Liver (tissue), 3 donors: ENCODE results near the gene PSMG3.
"Not testable (repeated sequence)": the region's sequence is repeated elsewhere in the genome, so short reads cannot be mapped to it uniquely, and the experiment has no call there.

ENCODE experiments used
- FOXA1 ChIP-seq: IDR thresholded peaks from 2 replicates; pipeline ENCODE4 v1.6.1; 2016; ENCODE audit warnings: antibody characterized with exemption
- JUND ChIP-seq, 2 donors: IDR thresholded peaks; 2 replicates each; pipeline ENCODE4 v1.6.1; 2016; ENCODE audit warnings: antibody characterized with exemption in 2 of 2
- TAF1 ChIP-seq: conservative IDR thresholded peaks from 2 replicates; pipeline ENCODE4 v1.6.1; 2016; ENCODE audit warnings: antibody characterized with exemption, mild to moderate bottlenecking
- TF ChIP-seq, protein P1 (sequence below): fragments of 150-350 bp; IDR thresholded peaks from 2 replicates; pipeline ENCODE4 v1.5.1; 2017; ENCODE audit warnings: improper control_type of control experiment, low read depth, low read length; ENCODE audit not compliant: missing input control
- donor health status: healthy.
- donor health status: healthy.

DNA sequence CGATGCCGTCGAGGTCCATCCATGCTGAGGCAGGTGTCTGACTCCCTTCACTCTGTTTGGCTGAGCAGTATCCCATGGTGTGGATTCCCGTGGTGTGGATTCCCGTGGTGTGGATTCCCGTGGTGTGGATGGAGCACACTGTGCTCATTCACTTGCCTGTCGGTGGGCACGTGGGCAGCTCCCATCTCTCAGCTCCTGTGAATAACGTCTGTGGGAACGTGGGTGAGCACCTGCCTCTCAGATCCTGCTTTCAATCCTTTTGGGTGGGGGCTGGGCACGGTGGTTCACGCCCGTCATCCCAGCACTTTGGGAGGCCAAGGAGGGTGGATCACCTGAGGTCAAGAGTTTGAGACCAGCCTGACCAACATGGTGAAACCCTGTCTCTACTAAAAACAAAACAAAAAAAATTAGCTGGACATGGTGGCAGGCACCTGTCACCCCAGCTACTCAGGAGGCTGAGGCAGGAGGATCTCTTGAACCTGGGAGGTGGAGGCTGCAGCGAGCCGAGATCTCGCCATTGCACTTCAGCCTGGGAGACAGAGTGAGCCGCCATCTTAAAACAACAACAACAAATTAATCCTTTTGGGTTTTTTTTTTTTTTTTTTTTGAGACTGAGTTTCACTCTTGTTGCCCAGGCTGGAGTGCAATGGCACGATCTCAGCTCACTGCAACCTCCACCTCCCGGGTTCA is 13.6 kb upstream of the PSMG3 start:
- TF ChIP-seq, protein P1, sequence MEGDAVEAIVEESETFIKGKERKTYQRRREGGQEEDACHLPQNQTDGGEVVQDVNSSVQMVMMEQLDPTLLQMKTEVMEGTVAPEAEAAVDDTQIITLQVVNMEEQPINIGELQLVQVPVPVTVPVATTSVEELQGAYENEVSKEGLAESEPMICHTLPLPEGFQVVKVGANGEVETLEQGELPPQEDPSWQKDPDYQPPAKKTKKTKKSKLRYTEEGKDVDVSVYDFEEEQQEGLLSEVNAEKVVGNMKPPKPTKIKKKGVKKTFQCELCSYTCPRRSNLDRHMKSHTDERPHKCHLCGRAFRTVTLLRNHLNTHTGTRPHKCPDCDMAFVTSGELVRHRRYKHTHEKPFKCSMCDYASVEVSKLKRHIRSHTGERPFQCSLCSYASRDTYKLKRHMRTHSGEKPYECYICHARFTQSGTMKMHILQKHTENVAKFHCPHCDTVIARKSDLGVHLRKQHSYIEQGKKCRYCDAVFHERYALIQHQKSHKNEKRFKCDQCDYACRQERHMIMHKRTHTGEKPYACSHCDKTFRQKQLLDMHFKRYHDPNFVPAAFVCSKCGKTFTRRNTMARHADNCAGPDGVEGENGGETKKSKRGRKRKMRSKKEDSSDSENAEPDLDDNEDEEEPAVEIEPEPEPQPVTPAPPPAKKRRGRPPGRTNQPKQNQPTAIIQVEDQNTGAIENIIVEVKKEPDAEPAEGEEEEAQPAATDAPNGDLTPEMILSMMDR = not testable (repeated sequence)
- TF ChIP-seq TAF1; JUND (IDR thresholded peaks at IDR 0.05); FOXA1: not testable (repeated sequence)
